ENCODE measurements around the gene TCP11L1.

- no peak for TF ChIP-seq CTCF (IDR thresholded peaks at IDR 0.05)
- TF ChIP-seq POLR2A (IDR thresholded peaks at IDR 0.05): no peak
These were observed 29.4 kb downstream of the TCP11L1 start for GRCh38 chr11:33068611-33069340.
